Measurements from ENCODE around the gene DCUN1D4. TPM values are rescaled to one million over a fixed set of nuclear protein-coding genes. Genes with fewer than 3 reads are reported as not detected.
A peak's percentile ranks its signal among the peaks of the same experiment; 100 is the strongest.

DCUN1D4 gene
- total RNA-seq, 2 donors from 2014 or later: 23.0 to 49.1 TPM

DNA sequence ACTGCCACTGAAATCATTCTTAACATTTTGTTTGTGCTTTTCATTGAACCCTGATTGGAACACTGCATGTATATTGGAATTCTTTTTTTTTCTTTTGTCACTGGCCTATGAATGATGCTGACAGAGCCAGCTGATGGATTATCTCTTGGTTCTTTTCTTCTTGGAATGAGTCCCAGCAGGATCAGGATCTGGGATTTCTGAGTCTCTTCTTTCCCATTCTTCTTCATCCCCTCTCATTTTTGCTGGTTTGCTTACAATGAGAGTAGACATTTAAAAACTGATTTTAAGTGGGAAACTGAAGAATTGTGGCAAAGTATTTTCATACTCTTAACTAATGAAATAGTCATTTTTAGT is 9.0 kb downstream of the DCUN1D4 start:
- H3K27ac ChIP-seq: no peak overlapping the region
- H3K27me3 ChIP-seq (replicated peaks; ENCODE audit: insufficient read depth): no peaks in the 10 kb centered on the region
- H3K9me3 ChIP-seq: no peaks in the 10 kb centered on the region
- TF ChIP-seq POLR2AphosphoS5 (IDR thresholded peaks at IDR 0.05) (no peak), POLR2A (IDR thresholded peaks at IDR 0.05) (no peak)
- TF ChIP-seq, protein P1, sequence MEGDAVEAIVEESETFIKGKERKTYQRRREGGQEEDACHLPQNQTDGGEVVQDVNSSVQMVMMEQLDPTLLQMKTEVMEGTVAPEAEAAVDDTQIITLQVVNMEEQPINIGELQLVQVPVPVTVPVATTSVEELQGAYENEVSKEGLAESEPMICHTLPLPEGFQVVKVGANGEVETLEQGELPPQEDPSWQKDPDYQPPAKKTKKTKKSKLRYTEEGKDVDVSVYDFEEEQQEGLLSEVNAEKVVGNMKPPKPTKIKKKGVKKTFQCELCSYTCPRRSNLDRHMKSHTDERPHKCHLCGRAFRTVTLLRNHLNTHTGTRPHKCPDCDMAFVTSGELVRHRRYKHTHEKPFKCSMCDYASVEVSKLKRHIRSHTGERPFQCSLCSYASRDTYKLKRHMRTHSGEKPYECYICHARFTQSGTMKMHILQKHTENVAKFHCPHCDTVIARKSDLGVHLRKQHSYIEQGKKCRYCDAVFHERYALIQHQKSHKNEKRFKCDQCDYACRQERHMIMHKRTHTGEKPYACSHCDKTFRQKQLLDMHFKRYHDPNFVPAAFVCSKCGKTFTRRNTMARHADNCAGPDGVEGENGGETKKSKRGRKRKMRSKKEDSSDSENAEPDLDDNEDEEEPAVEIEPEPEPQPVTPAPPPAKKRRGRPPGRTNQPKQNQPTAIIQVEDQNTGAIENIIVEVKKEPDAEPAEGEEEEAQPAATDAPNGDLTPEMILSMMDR (IDR thresholded peaks at IDR 0.05): no peak
- intact Hi-C loops (cut with DNase I): no loop called here
- no peaks in the 10 kb centered on the region for H3K36me3 ChIP-seq
- DNase-seq (ENCODE audit: low spot score): no peak
- H3K4me3 ChIP-seq: no peak overlapping the region
- no peaks in the 10 kb centered on the region for H3K4me1 ChIP-seq (replicated peaks)

DNA sequence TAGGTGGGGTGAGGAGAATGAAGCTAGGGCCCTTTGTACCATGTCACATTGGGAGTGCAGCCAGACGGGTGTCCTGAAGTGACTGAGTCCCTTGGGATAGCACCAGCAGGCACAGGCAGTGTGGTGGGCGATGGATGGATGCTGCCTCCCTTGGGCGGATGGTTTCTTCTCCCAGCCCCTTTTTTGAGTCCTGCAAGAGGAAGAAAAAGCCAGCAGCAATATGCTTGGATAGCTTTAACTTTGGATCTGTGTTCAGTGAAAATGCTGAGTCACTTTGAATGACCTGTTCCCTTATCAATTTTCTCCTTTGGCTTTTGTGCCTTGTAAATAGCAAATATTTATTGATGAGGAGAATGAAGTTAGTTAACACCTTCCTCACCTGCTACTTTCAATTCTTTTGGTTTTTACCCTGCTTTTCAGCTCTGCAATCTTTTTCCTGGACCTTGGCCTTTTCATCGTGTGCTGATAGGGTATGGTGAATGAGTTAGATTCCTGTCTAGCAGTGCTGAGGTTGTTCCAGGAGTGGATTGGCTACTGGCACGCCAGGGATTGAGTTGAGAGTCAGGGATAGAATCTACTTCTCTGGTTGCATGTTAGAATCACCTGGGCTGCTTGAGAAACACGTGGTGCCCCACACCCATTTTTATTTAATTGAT is 10.2 kb downstream of the DCUN1D4 start:
- Histone ChIP-seq H3K4me1 (replicated peaks) (no peaks in the 10 kb centered on the region), H3K4me3 (no peak overlapping the region), H3K9me3 (no peaks in the 10 kb centered on the region), H3K27me3 (replicated peaks; ENCODE audit: insufficient read depth) (no peaks in the 10 kb centered on the region), H3K36me3 (no peaks in the 10 kb centered on the region), H3K27ac (peak overlapping the region in 1 of 2 donors; percentile 18)
- no peak for DNase-seq (ENCODE audit: low spot score)
- TF ChIP-seq POLR2A (IDR thresholded peaks at IDR 0.05) (no peak), POLR2AphosphoS5 (IDR thresholded peaks at IDR 0.05) (no peak)
- TF ChIP-seq, protein P1 (IDR thresholded peaks at IDR 0.05): no peak
- 63% methylated on average over 6 of the region's 6 CpGs for WGBS
- intact Hi-C loops (cut with DNase I): no loop called here

DNA sequence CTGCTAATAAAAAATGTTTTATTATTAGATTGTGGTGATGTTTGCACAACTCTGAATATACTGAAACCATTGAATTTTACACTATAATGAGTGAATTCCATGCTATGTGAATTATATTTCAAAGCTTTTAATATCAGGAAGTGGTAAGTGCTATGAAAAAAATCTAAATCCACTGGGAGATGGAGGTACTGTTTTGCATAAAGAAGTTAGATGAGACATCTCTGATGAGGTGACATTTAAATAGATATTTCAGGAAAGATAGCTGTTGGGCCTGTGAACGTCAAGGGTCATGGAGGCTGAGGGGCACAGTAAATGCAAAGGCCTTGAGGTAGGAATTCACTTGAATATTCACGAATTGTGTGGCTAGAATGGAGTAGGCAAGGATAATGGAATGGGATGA is 12.3 kb downstream of the DCUN1D4 start:
- H3K27ac ChIP-seq: no peak overlapping the region
- no peak overlapping the region for H3K4me3 ChIP-seq
- no peaks in the 10 kb centered on the region for H3K4me1 ChIP-seq (replicated peaks)
- DNase-seq (ENCODE audit: low spot score): no peak
- H3K27me3 ChIP-seq (replicated peaks; ENCODE audit: insufficient read depth): no peaks in the 10 kb centered on the region
- intact Hi-C loops (cut with DNase I): no loop called here
- no peaks in the 10 kb centered on the region for H3K36me3 ChIP-seq
- 96% methylated on average over 2 of the region's 2 CpGs for WGBS
- H3K9me3 ChIP-seq: no peaks in the 10 kb centered on the region
- TF ChIP-seq, protein P1 (IDR thresholded peaks at IDR 0.05): no peak
- no peak for TF ChIP-seq POLR2AphosphoS5 (IDR thresholded peaks at IDR 0.05)
- no peak for TF ChIP-seq POLR2A (IDR thresholded peaks at IDR 0.05)

- DNase-seq (ENCODE audit: low spot score): no peak
- no peak for TF ChIP-seq POLR2AphosphoS5 (IDR thresholded peaks at IDR 0.05)
- TF ChIP-seq POLR2A (IDR thresholded peaks at IDR 0.05): no peak
- TF ChIP-seq, protein P1 (IDR thresholded peaks at IDR 0.05): no peak
- no peaks in the 10 kb centered on the region for H3K36me3 ChIP-seq
- no peaks in the 10 kb centered on the region for H3K4me1 ChIP-seq (replicated peaks)
- intact Hi-C loops (cut with DNase I): no loop called here
- 73% methylated on average over 3 of the region's 3 CpGs for WGBS
- H3K27me3 ChIP-seq (replicated peaks; ENCODE audit: insufficient read depth): no peaks in the 10 kb centered on the region
- no peak overlapping the region for H3K27ac ChIP-seq
- H3K9me3 ChIP-seq: no peaks in the 10 kb centered on the region
- H3K4me3 ChIP-seq: no peak overlapping the region
These were observed 12.8 kb downstream of the DCUN1D4 start for GRCh38 chr4:51855751-51856150.

DNA sequence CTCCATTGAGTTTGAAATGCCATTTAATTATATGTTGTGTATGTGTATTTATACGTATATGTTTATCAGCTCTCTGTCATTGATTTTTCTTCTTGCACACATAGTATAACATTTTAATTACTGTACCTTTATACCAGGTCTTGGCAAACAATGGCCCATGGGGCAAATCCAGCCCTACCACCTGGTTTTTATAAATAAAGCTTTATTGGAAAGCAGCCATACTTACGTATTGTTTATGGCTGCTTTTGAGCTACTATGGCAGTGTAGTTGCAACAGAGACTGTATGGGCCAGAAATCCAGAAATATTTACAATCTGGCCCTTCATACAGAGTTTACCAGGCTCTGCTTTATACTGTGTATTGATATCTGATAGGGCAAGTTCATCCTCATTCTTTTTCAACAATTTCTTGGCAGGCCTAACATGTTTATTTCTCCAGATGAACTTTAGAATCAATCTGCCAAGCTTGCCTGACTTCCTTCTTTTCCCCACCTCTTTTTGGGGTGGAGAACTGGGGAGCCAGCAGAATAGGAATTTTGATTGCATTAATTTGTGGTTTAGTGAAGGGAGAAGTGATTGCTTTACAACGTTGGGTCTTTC is 15.8 kb downstream of the DCUN1D4 start:
- intact Hi-C loops (cut with DNase I): no loop called here
- Histone ChIP-seq H3K4me1 (replicated peaks) (no peaks in the 10 kb centered on the region), H3K9me3 (no peaks in the 10 kb centered on the region), H3K36me3 (no peaks in the 10 kb centered on the region), H3K27me3 (replicated peaks; ENCODE audit: insufficient read depth) (no peaks in the 10 kb centered on the region), H3K27ac (no peak overlapping the region), H3K4me3 (no peak overlapping the region)
- no peak for TF ChIP-seq POLR2A (IDR thresholded peaks at IDR 0.05)
- peak; percentile 32 for TF ChIP-seq POLR2AphosphoS5 (IDR thresholded peaks at IDR 0.05)
- TF ChIP-seq, protein P1 (IDR thresholded peaks at IDR 0.05): no peak
- DNase-seq (ENCODE audit: low spot score): no peak
- whole genome bisulfite sequencing: 31% methylated on average over 3 of the region's 3 CpGs
